Measurements from ENCODE around the gene PALMD.

The PALMD gene

GRCh38 chr1:99642053-99642452 lies 3.9 kb upstream of the PALMD start:
- no peak for TF ChIP-seq CTCF (conservative IDR thresholded peaks at IDR 0.05; ENCODE audit: low read length)
- no peak for DNase-seq (ENCODE audit: low read depth)

GRCh38 chr1:99643021-99643779 lies 2.7 kb upstream of the PALMD start:
- no peak for TF ChIP-seq CTCF (conservative IDR thresholded peaks at IDR 0.05; ENCODE audit: low read length)
- peak; percentile 65 for DNase-seq (ENCODE audit: low read depth)
- H3K4me3 ChIP-seq (ENCODE audit: low read length), result no peak overlapping the region

More at GRCh38 chr1:99642053-99642452, 3.9 kb upstream of the PALMD start:
- no peak overlapping the region for H3K4me3 ChIP-seq (ENCODE audit: low read length)

DNA sequence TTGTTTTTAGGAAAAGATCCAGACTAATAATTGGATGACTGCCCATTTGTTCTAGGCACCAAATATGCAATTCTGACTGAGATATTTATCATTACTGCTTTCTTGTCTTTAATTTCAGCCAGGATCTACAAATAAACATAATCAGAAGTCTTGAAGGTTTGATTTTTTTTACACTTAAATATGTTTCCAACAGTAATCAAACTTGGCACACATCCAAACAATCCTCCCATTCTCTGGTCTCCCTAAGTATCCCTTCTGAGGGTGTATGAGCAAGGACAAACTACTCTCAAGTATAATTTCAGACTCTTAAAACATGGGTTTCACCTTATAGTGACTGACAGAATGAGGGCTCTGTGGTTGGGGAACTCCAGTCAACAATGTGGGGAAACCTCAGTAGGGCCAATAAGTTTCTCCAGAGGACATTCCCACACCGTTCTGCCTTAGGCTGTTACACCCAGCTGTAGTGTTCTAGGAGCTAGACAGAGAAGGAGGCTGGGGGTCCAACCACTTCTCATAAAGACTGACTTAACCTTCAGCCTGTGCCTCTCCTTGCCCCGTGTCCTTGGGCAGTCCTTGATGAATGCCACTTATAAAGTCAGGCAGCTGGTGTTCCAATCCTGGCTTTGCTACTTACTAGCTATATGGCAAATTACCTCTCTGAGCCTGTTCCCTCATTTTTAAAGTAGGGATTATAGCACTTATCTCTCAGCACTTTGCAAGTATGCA lies 1.5 kb upstream of the PALMD start:
- no peak for TF ChIP-seq CTCF (conservative IDR thresholded peaks at IDR 0.05; ENCODE audit: low read length)

GRCh38 chr1:99645203-99645602 lies 710 bp upstream of the PALMD start:
- TF ChIP-seq CTCF (conservative IDR thresholded peaks at IDR 0.05; ENCODE audit: low read length), result no peak
- no peak overlapping the region for H3K4me3 ChIP-seq (ENCODE audit: low read length)
- DNase-seq (ENCODE audit: low read depth), result peak; percentile 80

More for the DNA sequence above, 1.5 kb upstream of the PALMD start:
- DNase-seq (ENCODE audit: low read depth), result no peak
- H3K4me3 ChIP-seq (ENCODE audit: low read length), result no peak overlapping the region

- no peak for DNase-seq (ENCODE audit: low read depth)
- no peak overlapping the region for H3K4me3 ChIP-seq (ENCODE audit: low read length)
- no peak for TF ChIP-seq CTCF (conservative IDR thresholded peaks at IDR 0.05; ENCODE audit: low read length)
Measured at GRCh38 chr1:99646868-99647267, 955 bp downstream of the PALMD start.

GRCh38 chr1:99647490-99647889 lies 1.6 kb downstream of the PALMD start:
- no peak overlapping the region for H3K4me3 ChIP-seq (ENCODE audit: low read length)
- no peak for DNase-seq (ENCODE audit: low read depth)
- TF ChIP-seq CTCF (conservative IDR thresholded peaks at IDR 0.05; ENCODE audit: low read length), result no peak

DNA sequence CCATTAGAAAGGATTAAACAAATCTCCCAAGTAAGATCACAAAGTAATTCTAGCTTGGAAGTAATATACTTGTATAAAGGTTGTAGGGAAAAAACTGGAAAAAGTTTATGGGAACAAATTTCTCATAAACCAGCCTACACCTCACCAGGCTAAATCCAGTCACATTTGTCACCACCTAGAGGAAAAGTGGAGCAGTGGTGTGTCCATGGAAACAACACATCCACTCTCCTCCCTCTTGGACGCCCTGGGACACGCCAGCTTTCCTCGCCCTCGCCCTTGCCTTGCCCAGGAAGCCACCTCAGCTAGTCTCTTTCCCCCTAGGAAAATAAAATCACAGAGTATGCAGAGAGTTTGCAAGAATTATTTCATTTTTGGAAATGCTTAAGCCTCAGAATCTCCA lies 2.2 kb downstream of the PALMD start:
- no peak for DNase-seq (ENCODE audit: low read depth)
- no peak overlapping the region for H3K4me3 ChIP-seq (ENCODE audit: low read length)

More for the DNA sequence above, 2.2 kb downstream of the PALMD start:
- TF ChIP-seq CTCF (conservative IDR thresholded peaks at IDR 0.05; ENCODE audit: low read length), result no peak

All from AG10803 (cell line).